ENCODE data around the gene LGALS3BP.

Gene LGALS3BP

DNA sequence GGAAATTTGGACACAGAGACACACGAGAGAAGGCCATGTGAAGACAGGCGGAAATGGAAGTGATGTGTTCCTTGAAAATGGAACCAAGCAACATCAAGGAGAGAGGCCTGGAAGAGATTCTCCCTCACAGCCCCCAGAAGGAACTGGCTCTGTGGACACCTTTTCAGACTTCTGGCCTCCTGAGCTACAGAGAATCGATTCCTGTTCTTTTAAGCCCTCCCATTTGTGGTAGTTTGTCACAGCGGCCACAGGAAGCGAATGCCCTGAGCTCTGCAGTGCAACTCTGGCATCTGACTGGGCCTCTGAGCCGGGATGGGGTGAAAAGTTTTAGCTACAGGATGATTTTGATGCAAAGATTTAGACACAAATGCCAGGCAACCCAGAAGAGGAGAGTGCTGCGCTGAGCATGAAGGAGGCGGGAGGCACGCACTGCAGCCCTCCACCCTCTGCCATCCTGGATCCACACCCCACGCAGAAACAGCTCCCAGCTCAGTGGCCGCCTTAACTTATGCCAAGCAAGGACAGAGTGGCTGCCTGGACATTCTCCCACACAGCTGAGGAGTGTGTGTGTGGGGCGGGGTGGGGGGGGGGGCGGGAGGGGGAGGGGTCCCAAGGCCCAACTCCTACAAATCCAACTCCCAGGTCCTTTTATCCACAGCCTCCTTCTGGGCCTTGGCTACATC is 56.8 kb downstream of the LGALS3BP start:
- Mint-ChIP-seq H3K27ac (peak overlapping the region in 1 of 2 donors; percentile 26), H3K4me1 (ENCODE audit: low read depth in 2 of 2) (peaks cover 7 to 8% of the 10 kb centered on the region in 2 donors), H3K4me3 (peak overlapping the region; percentile 20 to 82), H3K36me3 (ENCODE audit: insufficient read depth) (peaks cover 3% of the 10 kb centered on the region), H3K27me3 (peaks cover 33 to 60% of the 10 kb centered on the region in 2 donors), H3K9me3 (no peaks in the 10 kb centered on the region)
- no peak for ATAC-seq (replicated peaks)
- no peak for DNase-seq

DNA sequence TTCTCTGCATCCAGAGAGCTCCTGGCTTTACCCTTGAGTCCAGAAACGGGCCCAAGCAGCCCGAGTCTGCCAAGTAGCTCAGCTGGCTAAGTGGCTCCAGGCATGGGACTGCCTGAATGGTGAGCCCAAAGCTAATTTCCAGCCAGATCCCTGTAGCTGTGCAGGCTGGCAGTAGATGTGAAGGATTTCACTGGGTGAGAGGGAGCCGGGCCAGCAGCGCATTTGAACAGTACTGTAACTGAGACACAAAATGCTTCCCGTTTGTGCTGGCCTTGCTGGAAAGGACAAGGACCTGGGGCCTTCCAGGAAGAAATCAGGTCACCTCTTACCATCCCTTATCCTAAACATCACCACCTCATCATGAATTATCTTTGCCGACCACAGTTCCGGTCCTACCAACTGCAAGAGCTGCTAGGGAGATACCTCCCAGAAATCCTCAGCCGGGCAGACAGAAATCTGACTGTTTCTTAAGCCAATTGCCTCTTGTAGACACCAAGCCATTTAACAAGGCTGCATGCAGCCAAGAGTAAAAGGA is 58.2 kb downstream of the LGALS3BP start:
- H3K9me3 Mint-ChIP-seq, result no peaks in the 10 kb centered on the region
- no peak overlapping the region for H3K27ac Mint-ChIP-seq
- no peak for DNase-seq
- peaks cover 3% of the 10 kb centered on the region for H3K36me3 Mint-ChIP-seq (ENCODE audit: insufficient read depth)
- no peak for ATAC-seq (replicated peaks)
- no peak overlapping the region for H3K4me3 Mint-ChIP-seq
- H3K27me3 Mint-ChIP-seq, result peaks cover 37 to 62% of the 10 kb centered on the region in 2 donors
- peaks cover 7 to 8% of the 10 kb centered on the region in 2 donors for H3K4me1 Mint-ChIP-seq (ENCODE audit: low read depth in 2 of 2)

All from effector memory CD8-positive, alpha-beta T cell (primary cell).